Motor neuron (in vitro differentiated cells): ENCODE data around the gene MLX. TPM values are rescaled to one million over a fixed set of nuclear protein-coding genes. Genes with fewer than 3 reads are reported as not detected.
A peak's percentile ranks its signal among the peaks of the same experiment; 100 is the strongest.

ENCODE experiments used
- ATAC-seq, 8 experiments: fragments of 200-7000 bp; cut with Tn5 transposase; replicated peaks in 6 of 8; 2 replicates each; pipeline ENCODE4 v1.8.0; 2021; ENCODE audit warnings: mild to moderate bottlenecking in 8 of 8, moderate library complexity in 8 of 8
- H3K27ac ChIP-seq, 2 donors: fragments of 250-450 bp; sonication (Bioruptor Pico); 2 replicates each; pipeline ENCODE4 v1.9.0; 2021; ENCODE audit warnings: antibody characterized with exemption in 2 of 2, mild to moderate bottlenecking in 2 of 2, moderate library complexity in 1 of 2
- H3K4me1 ChIP-seq, 2 donors: fragments of 250-450 bp; sonication (Bioruptor Pico); replicated peaks in 1 of 2; 2 replicates each; pipeline ENCODE4 v1.6.1; 2021; ENCODE audit warnings: antibody characterized with exemption in 2 of 2, mild to moderate bottlenecking in 2 of 2, moderate library complexity in 1 of 2
- H3K4me3 ChIP-seq, 5 donors: fragments of 250-450 bp; sonication (Bioruptor Pico); 2 replicates each; pipeline ENCODE4 v1.9.0; 2021; ENCODE audit warnings: antibody characterized with exemption in 5 of 5, mild to moderate bottlenecking in 5 of 5, moderate library complexity in 4 of 5
- WGBS, 10 experiments: fragments of 450-650 bp; shearing (Covaris generic); methylation state at CpG; one replicate each; pipeline ENCODE4 v1.0.0; 2022; 5-methylcytosine and 5-hydroxymethylcytosine counted together
- in situ Hi-C, 9 experiments: fragments of 400-800 bp; cut with MboI; loops; one replicate each; pipeline ENCODE4 v1.15.0; 2021; ENCODE audit warnings: low sequenced_read_pairs in 9 of 9, low pct_unique_long_range_greater_than_20kb in 2 of 9; ENCODE audit not compliant: unreplicated experiment in 9 of 9
- total RNA-seq, 8 experiments: library from RNA; unstranded; fragments of 300-600 nt; gene quantifications; 2 replicates each; pipeline versions ENCODE4 v1.2.3 to v1.2.4, GENCODE V29; 2022

MLX gene
- total RNA-seq, 8 experiments from 2014 or later: 17.3 to 48.0 (median 25.6) TPM

DNA sequence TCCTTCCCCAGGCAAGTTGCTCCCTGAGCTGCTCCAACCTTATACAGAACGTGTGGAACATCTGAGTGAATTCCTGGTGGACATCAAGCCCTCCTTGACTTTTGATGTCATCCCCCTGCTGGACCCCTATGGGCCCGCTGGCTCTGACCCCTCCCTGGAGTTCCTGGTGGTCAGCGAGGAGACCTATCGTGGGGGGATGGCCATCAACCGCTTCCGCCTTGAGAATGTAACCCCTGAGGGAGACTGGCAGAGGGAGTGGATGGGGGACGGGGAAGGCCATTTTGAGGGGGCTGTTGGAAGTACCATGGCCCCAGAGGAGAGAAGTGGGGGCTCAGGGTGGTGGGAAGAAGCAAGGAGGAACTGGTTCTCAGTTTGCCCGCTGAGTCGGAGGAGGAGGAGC lies 3.0 kb upstream of the MLX start:
- H3K4me3 ChIP-seq: no peak overlapping the region
- WGBS, 10 experiments: 40 to 60% methylated on average over 1 of the region's 9 CpGs; no CpG with 5 or more reads in 8 of the 10 experiments
- in situ Hi-C loops: no loop called here
- H3K27ac ChIP-seq: no peak overlapping the region
- no peak for ATAC-seq
- peaks cover 19 to 20% of the 10 kb centered on the region in 2 donors for H3K4me1 ChIP-seq

- ATAC-seq: no peak
- whole genome bisulfite sequencing, 10 experiments: 83 to 100% (median 94%) methylated on average over 1 to 7 of the region's 15 CpGs; no CpG with 5 or more reads in 3 of the 10 experiments
- no peak overlapping the region for H3K4me3 ChIP-seq
- H3K4me1 ChIP-seq: peaks cover 19 to 20% of the 10 kb centered on the region in 2 donors
- in situ Hi-C loops: no loop called here
- H3K27ac ChIP-seq: no peak overlapping the region
Observed at GRCh38 chr17:42564815-42565522, 1.9 kb upstream of the MLX start.

DNA sequence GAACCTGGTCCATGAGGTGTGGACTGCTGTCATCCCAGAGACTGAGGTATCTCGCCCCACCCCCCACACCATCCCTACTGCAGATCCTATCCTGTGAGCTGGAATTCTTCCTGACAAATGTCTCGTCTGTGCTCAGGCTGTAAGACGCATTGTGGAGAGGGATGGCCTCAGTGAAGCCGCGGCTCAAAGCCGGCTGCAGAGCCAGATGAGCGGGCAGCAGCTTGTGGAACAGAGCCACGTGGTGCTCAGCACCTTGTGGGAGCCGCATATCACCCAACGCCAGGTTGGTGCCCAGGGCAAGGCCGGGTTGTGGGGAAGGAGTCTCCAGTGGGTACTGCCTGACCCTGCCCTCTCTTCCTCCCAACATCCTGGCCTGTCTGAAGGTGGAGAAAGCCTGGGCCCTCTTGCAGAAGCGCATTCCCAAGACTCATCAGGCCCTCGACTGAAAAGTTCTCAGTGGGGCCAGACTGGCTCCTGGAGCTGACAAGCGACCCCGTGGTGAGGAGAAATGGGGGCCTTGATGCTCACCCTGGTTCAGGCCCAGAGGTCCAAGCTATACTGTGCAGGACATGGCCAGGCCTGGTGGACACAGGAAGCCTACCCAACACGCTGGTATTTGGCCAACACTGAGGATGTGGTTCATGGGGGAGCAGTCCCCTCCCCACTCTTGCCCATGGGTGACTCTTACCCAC lies 1.2 kb upstream of the MLX start:
- WGBS, 10 experiments: 80 to 100% (median 83%) methylated on average over 1 to 13 of the region's 16 CpGs; no CpG with 5 or more reads in 7 of the 10 experiments
- H3K4me1 ChIP-seq: peaks cover 19 to 20% of the 10 kb centered on the region in 2 donors
- ATAC-seq: no peak
- in situ Hi-C loops: no loop called here
- peak overlapping the region in 1 of 2 donors; percentile 95 for H3K27ac ChIP-seq
- H3K4me3 ChIP-seq: no peak overlapping the region

DNA sequence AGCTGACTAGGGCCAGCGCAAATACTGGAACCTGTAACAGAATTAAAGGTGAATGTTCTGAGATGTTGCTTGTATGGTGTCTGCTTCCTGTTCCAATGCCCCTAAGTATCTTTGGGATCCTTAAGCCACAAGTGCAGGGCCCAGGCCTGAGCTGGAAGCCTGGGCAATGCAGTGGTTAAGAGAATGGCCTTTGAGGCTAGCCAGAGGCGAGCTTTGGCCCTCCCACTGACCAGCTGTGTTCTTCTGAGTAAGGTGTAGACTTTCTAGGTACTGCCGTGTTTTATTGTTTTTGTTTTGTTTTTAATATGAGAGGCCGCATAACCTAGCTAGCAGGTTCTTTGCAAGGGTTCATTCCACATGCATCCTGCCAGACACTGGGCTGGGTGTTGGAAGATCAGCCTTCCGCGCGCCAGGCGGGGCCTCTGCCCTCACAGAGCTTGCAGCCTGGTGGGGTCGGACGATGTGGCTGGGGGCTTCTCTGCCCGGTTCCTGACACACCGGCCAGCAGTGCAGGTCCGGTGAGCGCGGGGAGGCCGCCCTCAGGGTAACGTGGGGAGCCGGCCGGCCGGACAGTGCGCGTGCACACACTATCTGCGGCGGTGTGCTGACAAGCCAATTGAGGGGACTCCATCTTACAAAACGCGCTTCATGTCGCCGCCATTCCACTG lies 551 bp upstream of the MLX start:
- WGBS, 10 experiments: 47 to 100% (median 100%) methylated on average over 1 to 11 of the region's 28 CpGs; no CpG with 5 or more reads in 3 of the 10 experiments

GRCh38 chr17:42568341-42569111 lies 1.6 kb downstream of the MLX start:
- 80 to 100% (median 93%) methylated on average over 1 to 6 of the region's 14 CpGs; no CpG with 5 or more reads in 6 of the 10 experiments for WGBS, 10 experiments
- in situ Hi-C loops: no loop called here
- no peak overlapping the region for H3K27ac ChIP-seq

More for the DNA sequence above, 551 bp upstream of the MLX start:
- peaks cover 19 to 20% of the 10 kb centered on the region in 2 donors for H3K4me1 ChIP-seq
- in situ Hi-C loops: no loop called here
- H3K4me3 ChIP-seq: peak overlapping the region; percentile 61 to 98 (median 81)
- ATAC-seq: no peak
- H3K27ac ChIP-seq: peak overlapping the region; percentile 91 to 95

GRCh38 chr17:42571435-42572225 lies 4.7 kb downstream of the MLX start:
- no peak for ATAC-seq
- in situ Hi-C loops: no loop called here
- Histone ChIP-seq H3K27ac (no peak overlapping the region), H3K4me3 (no peak overlapping the region), H3K4me1 (peaks cover 8 to 10% of the 10 kb centered on the region in 2 donors)
- 83 to 100% (median 89%) methylated on average over 1 to 9 of the region's 12 CpGs; no CpG with 5 or more reads in 2 of the 10 experiments for WGBS, 10 experiments

More at GRCh38 chr17:42568341-42569111, 1.6 kb downstream of the MLX start:
- H3K4me3 ChIP-seq: peak overlapping the region in 1 of 5 donors; percentile 81
- peaks cover 13 to 17% of the 10 kb centered on the region in 2 donors for H3K4me1 ChIP-seq
- no peak for ATAC-seq

GRCh38 chr17:42573095-42573494 lies 6.2 kb downstream of the MLX start:
- WGBS, 10 experiments: 50 to 100% (median 92%) methylated on average over 1 to 3 of the region's 4 CpGs; no CpG with 5 or more reads in 5 of the 10 experiments
- in situ Hi-C loops: no loop called here
- H3K4me3 ChIP-seq: no peak overlapping the region
- ATAC-seq: no peak
- H3K4me1 ChIP-seq: peaks cover 6 to 8% of the 10 kb centered on the region in 2 donors
- no peak overlapping the region for H3K27ac ChIP-seq

DNA sequence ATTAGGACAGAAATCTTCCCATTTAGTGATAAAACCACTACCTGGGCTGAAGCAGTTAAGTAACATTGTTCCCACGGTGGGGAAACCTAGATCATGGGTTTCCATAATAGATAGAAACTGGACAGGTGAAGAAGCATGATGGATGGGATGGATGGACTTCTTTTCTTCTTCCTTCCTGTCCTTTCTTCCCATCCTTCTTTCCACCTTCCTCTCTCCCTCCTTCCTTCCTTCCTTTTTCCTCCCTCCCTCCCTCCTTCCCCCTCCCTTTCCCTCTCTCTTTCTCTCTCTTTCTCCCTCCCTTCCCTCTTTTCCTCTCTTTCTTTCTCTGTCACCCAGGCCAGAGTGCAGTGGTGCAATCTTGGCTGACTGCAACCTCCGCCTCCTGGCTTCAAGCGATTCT lies 7.6 kb downstream of the MLX start:
- ATAC-seq: no peak
- in situ Hi-C loops: no loop called here
- WGBS, 10 experiments: 70 to 100% (median 90%) methylated on average over 1 to 3 of the region's 3 CpGs; no CpG with 5 or more reads in 3 of the 10 experiments
- Histone ChIP-seq H3K4me1 (peaks cover 7 to 8% of the 10 kb centered on the region in 2 donors), H3K4me3 (no peak overlapping the region), H3K27ac (no peak overlapping the region)

DNA sequence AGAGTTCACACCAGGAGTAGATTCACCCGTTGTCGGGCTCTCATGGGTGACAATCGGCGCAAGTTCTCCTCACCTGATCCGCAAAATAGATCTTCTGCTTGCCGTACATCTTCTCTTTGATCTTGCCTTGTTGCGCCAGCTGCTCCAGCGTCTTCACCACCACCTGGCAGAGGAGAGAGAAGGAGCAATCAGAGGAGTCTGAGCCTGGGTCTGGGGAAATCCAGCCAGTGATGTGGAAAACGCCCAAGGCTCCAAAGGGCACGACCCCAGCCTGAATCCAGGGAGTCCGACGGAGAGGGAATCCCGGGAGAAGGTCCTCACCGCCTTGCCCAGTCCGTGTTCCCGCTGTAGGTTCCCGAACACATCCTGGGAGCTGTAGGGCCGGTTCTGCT lies 10.2 kb downstream of the MLX start:
- peak in 3 of 8 experiments; percentile 15 to 49 (median 18) for ATAC-seq
- WGBS, 10 experiments: 0 to 13% (median 0%) methylated on average over 2 to 6 of the region's 18 CpGs; no CpG with 5 or more reads in 5 of the 10 experiments
- Histone ChIP-seq H3K27ac (peak overlapping the region in 1 of 2 donors; percentile 9), H3K4me3 (peak overlapping the region; percentile 58 to 74 (median 65)), H3K4me1 (peaks cover 7 to 8% of the 10 kb centered on the region in 2 donors)
- in situ Hi-C loops: loop anchor here in 1 of 9 experiments (25.0 kb wide), 1 partner anchor 90 kb away; no protein-coding TSS in a partner anchor

- 0 to 5% (median 0%) methylated on average over 1 to 8 of the region's 52 CpGs; no CpG with 5 or more reads in 1 of the 10 experiments for WGBS, 10 experiments
- H3K4me3 ChIP-seq: peak within 1 kb of the TSS; percentile 58 to 74 (median 65)
- H3K27ac ChIP-seq: peak within 1 kb of the TSS in 1 of 2 donors; percentile 11
- H3K4me1 ChIP-seq: peaks cover 7 to 8% of the 10 kb centered on the region in 2 donors
- peak; percentile 88 to 93 (median 90) for ATAC-seq
- in situ Hi-C loops: loop anchor here in 1 of 9 experiments (25.0 kb wide), 1 partner anchor 90 kb away; no protein-coding TSS in a partner anchor
Observed at GRCh38 chr17:42577532-42578281, 10.8 kb downstream of the MLX start, which contains the start of gene PSMC3IP. Gene PSMC3IP, minus strand, starts transcription at chr17:42577729. Its CDS starts 43 bp downstream, at chr17:42577686.
